Fibroblast of the aortic adventitia (primary cell): ENCODE data around the gene TPCN1. TPM values are rescaled to one million over a fixed set of nuclear protein-coding genes. Genes with fewer than 3 reads are reported as not detected.

Experiments
- DNase-seq: peaks from one replicate; pipeline ENCODE4 v3.0.0-alpha.2; 2010; ENCODE audit warnings: low read depth
- H3K4me3 ChIP-seq: 2 replicates; pipeline ENCODE4 v1.5.1; 2011; ENCODE audit warnings: low read depth, mild to moderate bottlenecking, control low read depth, low read length, moderate library complexity
- total RNA-seq: library from RNA; depleted of rRNA; stranded (reverse); fragments of >200 nt; gene quantifications from 2 replicates; pipeline ENCODE4 v1.2.3, GENCODE V29; 2012; ENCODE audit warnings: low replicate concordance
- TF ChIP-seq, protein P1 (sequence below): IDR thresholded peaks from 2 replicates; pipeline ENCODE4 v1.5.1; 2011; ENCODE audit warnings: mild to moderate bottlenecking, low read length, control low read depth, inconsistent platforms; ENCODE audit not compliant: insufficient read depth

The TPCN1 gene
- total RNA-seq, 1 donor: 20.4 TPM

DNA sequence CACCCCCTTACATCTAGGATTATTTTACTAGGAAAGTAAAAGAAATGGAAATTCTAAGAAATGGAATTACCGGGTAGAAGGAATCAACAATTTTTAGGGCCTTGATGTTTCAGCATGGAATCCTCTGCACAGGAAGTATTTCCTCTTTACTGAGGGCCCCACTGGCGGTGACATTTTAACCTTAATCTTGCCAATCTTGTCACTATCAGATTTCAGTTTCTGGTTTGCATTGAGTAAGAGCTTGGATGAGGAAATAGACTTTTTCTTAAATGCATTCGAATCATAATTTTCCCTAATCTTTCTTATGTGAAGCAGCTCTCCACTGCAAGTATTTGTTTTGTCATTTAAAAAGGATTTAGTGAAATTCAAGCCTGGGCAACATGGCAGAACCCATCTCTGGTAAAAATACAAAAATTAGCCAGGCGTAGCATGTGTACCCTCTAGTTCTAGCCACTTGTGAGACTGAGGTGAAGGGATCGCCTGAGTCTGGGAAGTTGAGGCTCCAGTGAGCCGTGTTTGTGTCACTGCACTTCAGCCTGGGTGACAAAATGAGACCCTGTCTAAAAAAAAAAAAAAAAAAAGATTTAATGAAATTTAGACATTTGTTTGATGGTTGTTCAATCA is 40.7 kb downstream of the TPCN1 start:
- no peak for DNase-seq
- no peak overlapping the region for H3K4me3 ChIP-seq
- TF ChIP-seq, protein P1, sequence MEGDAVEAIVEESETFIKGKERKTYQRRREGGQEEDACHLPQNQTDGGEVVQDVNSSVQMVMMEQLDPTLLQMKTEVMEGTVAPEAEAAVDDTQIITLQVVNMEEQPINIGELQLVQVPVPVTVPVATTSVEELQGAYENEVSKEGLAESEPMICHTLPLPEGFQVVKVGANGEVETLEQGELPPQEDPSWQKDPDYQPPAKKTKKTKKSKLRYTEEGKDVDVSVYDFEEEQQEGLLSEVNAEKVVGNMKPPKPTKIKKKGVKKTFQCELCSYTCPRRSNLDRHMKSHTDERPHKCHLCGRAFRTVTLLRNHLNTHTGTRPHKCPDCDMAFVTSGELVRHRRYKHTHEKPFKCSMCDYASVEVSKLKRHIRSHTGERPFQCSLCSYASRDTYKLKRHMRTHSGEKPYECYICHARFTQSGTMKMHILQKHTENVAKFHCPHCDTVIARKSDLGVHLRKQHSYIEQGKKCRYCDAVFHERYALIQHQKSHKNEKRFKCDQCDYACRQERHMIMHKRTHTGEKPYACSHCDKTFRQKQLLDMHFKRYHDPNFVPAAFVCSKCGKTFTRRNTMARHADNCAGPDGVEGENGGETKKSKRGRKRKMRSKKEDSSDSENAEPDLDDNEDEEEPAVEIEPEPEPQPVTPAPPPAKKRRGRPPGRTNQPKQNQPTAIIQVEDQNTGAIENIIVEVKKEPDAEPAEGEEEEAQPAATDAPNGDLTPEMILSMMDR: no peak

DNA sequence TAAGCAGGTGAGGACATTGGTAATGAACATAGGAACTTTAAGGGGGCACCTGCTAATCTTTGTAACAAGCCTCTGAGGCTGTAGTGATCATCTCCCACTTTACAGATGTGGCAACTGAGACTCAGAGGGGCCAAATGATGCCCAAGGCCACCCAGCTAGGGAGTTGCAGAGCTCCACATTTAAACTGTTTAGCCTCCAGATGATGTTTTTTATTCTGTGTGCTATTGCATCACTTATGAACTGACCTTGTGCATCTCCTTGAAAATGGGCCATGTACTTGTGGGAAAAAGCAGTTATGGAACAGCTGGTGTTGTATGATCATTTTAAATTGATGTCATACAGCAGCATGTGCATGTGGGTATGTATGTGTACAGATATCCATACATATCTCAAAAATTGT is 41.4 kb downstream of the TPCN1 start:
- no peak overlapping the region for H3K4me3 ChIP-seq
- no peak for DNase-seq
- TF ChIP-seq, protein P1: no peak

DNA sequence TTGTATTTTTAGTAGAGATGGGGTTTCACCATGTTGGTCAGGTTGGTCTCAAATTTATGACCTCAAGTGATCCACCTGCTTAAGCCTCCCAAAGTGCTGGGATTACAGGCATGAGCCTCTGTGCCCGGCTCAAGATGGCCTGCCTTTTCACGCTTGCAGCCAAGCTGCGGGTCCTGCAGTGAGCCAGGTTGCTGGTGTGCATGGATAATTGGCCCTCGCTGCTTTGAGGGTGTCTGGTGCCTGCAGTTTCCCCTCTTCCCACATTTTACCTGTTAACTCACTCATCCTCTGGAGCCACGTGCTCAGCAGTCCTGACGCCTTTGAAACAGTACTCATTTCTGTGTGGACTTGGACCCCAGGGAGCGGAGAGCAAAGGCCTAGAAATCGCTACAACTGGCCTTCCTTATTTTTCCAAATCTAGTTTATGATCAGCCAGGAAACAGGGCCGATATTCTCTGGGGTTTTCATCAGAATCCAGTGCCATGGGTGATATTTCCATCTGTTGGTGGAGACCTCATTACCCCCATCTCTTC is 42.2 kb downstream of the TPCN1 start:
- TF ChIP-seq, protein P1: no peak
- no peak overlapping the region for H3K4me3 ChIP-seq
- no peak for DNase-seq

DNA sequence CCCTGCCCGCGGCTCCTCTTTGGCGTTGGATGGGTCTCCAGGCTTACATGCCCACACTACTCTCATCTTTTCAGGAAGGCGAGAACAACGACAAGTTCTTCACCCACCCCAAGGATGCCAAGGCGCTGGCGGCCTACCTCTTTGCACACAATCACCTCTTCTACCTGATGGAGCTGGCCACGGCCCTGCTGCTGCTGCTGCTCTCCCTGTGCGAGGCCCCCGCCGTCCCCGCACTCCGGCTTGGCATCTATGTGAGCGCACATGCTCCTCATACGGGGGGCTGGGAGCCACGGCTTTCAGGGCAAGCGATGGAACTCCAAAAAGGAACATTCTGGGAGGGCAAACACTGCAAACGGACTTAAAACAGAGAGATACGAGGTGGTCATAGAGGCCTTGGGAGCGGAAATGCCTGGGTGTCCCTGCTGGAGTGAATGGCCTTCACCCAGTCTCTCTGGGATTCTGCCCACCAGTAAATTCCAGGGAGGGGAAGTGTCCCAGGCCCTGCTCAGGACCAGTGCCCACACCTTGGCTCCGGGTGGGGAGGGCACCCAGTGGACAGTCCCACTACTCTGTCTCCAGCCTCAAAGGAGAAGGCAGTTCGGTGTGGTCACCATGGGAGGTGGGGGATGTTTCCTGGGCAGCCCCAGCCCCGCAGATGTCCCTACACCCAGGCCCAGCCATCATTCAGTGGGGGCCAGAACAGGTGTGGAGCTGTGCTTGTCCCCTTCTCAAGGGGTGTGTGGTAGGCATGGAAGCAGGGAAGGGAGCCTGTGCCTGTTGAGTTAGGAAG is 45.0 kb downstream of the TPCN1 start:
- no peak overlapping the region for H3K4me3 ChIP-seq
- DNase-seq: no peak
- TF ChIP-seq, protein P1: no peak

DNA sequence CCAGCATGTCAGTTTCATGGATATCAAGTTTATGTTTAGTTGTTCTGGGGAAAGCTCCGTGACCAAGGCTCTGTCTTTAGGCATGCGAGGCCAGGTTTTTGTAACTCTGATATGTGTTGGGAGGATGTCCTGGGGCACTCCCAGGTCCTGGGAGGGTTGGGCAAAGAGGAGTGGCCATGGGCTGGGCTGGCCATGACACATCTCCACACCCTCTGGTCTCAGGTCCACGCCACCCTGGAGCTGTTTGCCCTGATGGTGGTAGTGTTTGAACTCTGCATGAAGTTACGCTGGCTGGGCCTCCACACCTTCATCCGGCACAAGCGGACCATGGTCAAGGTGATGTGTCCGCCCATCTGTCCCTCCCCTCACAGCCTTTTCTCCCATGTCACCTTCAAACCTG is 46.4 kb downstream of the TPCN1 start:
- TF ChIP-seq, protein P1: no peak
- DNase-seq: no peak
- no peak overlapping the region for H3K4me3 ChIP-seq

DNA sequence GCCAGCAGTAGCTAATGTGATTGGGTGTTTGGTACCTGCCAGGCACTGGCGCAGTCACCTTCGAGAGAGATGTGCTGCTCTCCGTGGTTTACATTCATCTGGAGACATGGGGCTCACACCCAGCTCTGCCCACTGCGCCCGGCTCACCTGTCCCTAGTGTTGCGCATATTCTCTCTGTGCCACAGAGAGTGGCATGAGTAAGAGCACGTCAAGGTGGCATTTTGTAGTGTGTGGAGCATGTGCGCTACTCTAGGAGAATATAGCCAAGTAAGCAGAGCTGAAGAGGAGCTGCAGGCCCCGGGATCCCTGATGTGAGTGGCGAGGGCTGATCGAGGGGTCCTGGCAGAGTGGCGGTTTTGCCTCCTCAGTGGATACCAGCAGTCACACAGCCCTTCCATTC is 46.9 kb downstream of the TPCN1 start:
- no peak for DNase-seq
- H3K4me3 ChIP-seq: no peak overlapping the region
- TF ChIP-seq, protein P1: no peak
